Ishikawa (cell line): ENCODE data around the gene GAS2L3.

Source experiments
- CEBPB ChIP-seq: IDR thresholded peaks from 2 replicates; pipeline ENCODE4 v1.6.1; 2012
- CREB1 ChIP-seq: IDR thresholded peaks from 2 replicates; pipeline ENCODE4 v1.6.1; 2012; ENCODE audit warnings: low read depth
- EGR1 ChIP-seq: IDR thresholded peaks from 2 replicates; pipeline ENCODE4 v1.6.1; 2012
- EP300 ChIP-seq: IDR thresholded peaks from 2 replicates; pipeline ENCODE4 v1.6.1; 2012; ENCODE audit warnings: borderline replicate concordance
- FOXM1 ChIP-seq: IDR thresholded peaks from 2 replicates; pipeline ENCODE4 v1.6.1; 2012; ENCODE audit warnings: low read depth, borderline replicate concordance
- MAX ChIP-seq: IDR thresholded peaks from 2 replicates; pipeline ENCODE4 v1.6.1; 2012
- NFIC ChIP-seq: IDR thresholded peaks from 2 replicates; pipeline ENCODE4 v1.6.1; 2012
- RAD21 ChIP-seq: IDR thresholded peaks from 2 replicates; pipeline ENCODE4 v1.6.1; 2012; ENCODE audit warnings: low read depth
- REST ChIP-seq: IDR thresholded peaks from 2 replicates; pipeline ENCODE4 v1.6.1; 2012; ENCODE audit warnings: low read depth, mild to moderate bottlenecking
- TAF1 ChIP-seq: IDR thresholded peaks from 2 replicates; pipeline ENCODE4 v1.6.1; 2012; ENCODE audit warnings: low read depth, mild to moderate bottlenecking
- TCF12 ChIP-seq: IDR thresholded peaks from 2 replicates; pipeline ENCODE4 v1.6.1; 2012; ENCODE audit warnings: low read depth
- TEAD4 ChIP-seq: IDR thresholded peaks from 2 replicates; pipeline ENCODE4 v1.6.1; 2012
- YY1 ChIP-seq: IDR thresholded peaks from 2 replicates; pipeline ENCODE4 v1.6.1; 2012; ENCODE audit warnings: low read depth
- ZBTB7A ChIP-seq: IDR thresholded peaks from 2 replicates; pipeline ENCODE4 v1.6.1; 2012; ENCODE audit warnings: low read depth
- TF ChIP-seq, protein P1 (sequence below): IDR thresholded peaks from 2 replicates; pipeline ENCODE4 v1.6.1; 2012

Gene GAS2L3

GRCh38 chr12:100632445-100632892 is 59.0 kb downstream of the GAS2L3 start:
- TF ChIP-seq YY1, result no peak
- TF ChIP-seq EGR1, result no peak
- TF ChIP-seq TAF1, result no peak
- TF ChIP-seq ZBTB7A, result no peak
- TF ChIP-seq MAX, result no peak
- TF ChIP-seq FOXM1, result no peak
- no peak for TF ChIP-seq EP300

- TF ChIP-seq RAD21, result no peak
- no peak for TF ChIP-seq TAF1
- TF ChIP-seq, protein P1, sequence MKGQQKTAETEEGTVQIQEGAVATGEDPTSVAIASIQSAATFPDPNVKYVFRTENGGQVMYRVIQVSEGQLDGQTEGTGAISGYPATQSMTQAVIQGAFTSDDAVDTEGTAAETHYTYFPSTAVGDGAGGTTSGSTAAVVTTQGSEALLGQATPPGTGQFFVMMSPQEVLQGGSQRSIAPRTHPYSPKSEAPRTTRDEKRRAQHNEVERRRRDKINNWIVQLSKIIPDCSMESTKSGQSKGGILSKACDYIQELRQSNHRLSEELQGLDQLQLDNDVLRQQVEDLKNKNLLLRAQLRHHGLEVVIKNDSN, result no peak
- no peak for TF ChIP-seq FOXM1
- TF ChIP-seq REST, result no peak
- no peak for TF ChIP-seq YY1
- no peak for TF ChIP-seq CEBPB
- TF ChIP-seq NFIC, result no peak
- TF ChIP-seq MAX, result no peak
- TF ChIP-seq TEAD4, result no peak
- no peak for TF ChIP-seq EP300
- TF ChIP-seq EGR1, result no peak
- TF ChIP-seq CREB1, result no peak
- no peak for TF ChIP-seq TCF12
- TF ChIP-seq ZBTB7A, result no peak
Observed at GRCh38 chr12:100643246-100643645, 69.8 kb downstream of the GAS2L3 start.

DNA sequence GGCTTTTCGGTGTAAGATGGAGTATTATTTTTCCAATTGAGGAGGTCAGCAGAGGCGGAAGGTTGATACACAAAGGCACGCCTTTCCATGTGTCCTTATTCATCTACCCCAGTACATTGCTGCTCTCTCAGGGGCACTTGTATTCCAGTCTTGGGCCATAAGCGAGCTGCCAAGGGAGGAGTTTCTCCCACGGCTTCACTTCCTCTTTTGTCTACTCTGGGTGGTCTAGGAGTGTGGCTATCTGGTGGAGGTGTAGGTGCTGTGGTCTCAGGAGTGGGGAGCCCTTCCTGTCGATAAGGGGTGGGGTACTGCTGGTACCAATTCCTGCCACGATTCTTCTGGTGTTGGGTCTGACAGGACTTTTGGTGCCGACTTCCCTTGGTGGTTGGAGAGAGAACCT is 73.4 kb downstream of the GAS2L3 start:
- TF ChIP-seq CREB1 (no peak), FOXM1 (no peak), YY1 (no peak), EP300 (no peak), EGR1 (no peak), TAF1 (no peak), NFIC (no peak), CEBPB (no peak), ZBTB7A (no peak), REST (no peak), RAD21 (no peak), TCF12 (no peak), TEAD4 (no peak), MAX (no peak)
- TF ChIP-seq, protein P1, result no peak

GRCh38 chr12:100651108-100651507 is 77.6 kb downstream of the GAS2L3 start:
- no peak for TF ChIP-seq TAF1
- TF ChIP-seq TCF12, result no peak
- no peak for TF ChIP-seq REST
- TF ChIP-seq TEAD4, result no peak
- TF ChIP-seq EGR1, result no peak
- TF ChIP-seq CREB1, result no peak
- no peak for TF ChIP-seq NFIC
- no peak for TF ChIP-seq MAX
- no peak for TF ChIP-seq YY1
- TF ChIP-seq RAD21, result no peak
- TF ChIP-seq EP300, result no peak
- no peak for TF ChIP-seq ZBTB7A
- TF ChIP-seq, protein P1, result no peak
